Immature natural killer cell (primary cell): ENCODE results near the gene DCAF10. TPM values are rescaled to one million over a fixed set of nuclear protein-coding genes. Genes with fewer than 3 reads are reported as not detected.
"Not testable (repeated sequence)": the region's sequence is repeated elsewhere in the genome, so short reads cannot be mapped to it uniquely, and the experiment has no call there.

Experiments used
- DNase-seq, 3 donors: peaks; one replicate each; pipeline ENCODE4 v3.0.0; 2022; ENCODE audit warnings: mixed read lengths in 1 of 3
- H3K27ac Mint-ChIP-seq, 6 donors: one replicate each; pipeline ENCODE4 v1.8.0; 2020; ENCODE audit warnings: mixed read lengths in 6 of 6, mild to moderate bottlenecking in 5 of 6, inconsistent platforms in 4 of 6, moderate library complexity in 3 of 6
- H3K27me3 Mint-ChIP-seq, 3 donors: one replicate each; pipeline ENCODE4 v1.8.0; 2020 to 2021; ENCODE audit warnings: low read depth in 3 of 3, mild to moderate bottlenecking in 3 of 3, mixed read lengths in 3 of 3, moderate library complexity in 3 of 3, inconsistent platforms in 1 of 3
- H3K36me3 Mint-ChIP-seq, 3 donors: one replicate each; pipeline ENCODE4 v1.8.0; 2020; ENCODE audit warnings: mixed read lengths in 3 of 3, inconsistent platforms in 2 of 3, mild to moderate bottlenecking in 2 of 3
- H3K4me1 Mint-ChIP-seq, 2 donors: one replicate each; pipeline ENCODE4 v1.8.0; 2020; ENCODE audit warnings: inconsistent platforms in 2 of 2, mild to moderate bottlenecking in 2 of 2, mixed read lengths in 2 of 2, moderate library complexity in 1 of 2
- H3K4me3 Mint-ChIP-seq, 5 donors: one replicate each; pipeline ENCODE4 v1.8.0; 2020; ENCODE audit warnings: mild to moderate bottlenecking in 5 of 5, mixed read lengths in 5 of 5, inconsistent platforms in 3 of 5, moderate library complexity in 3 of 5
- H3K9me3 Mint-ChIP-seq, 6 donors: one replicate each; pipeline ENCODE4 v1.8.0; 2020; ENCODE audit warnings: mild to moderate bottlenecking in 6 of 6, mixed read lengths in 6 of 6, inconsistent platforms in 4 of 6, moderate library complexity in 3 of 6
- polyA plus RNA-seq, 3 donors: library from polyadenylated mRNA; unstranded; fragments of 300-500 nt; fragmentation: Illumina TruSeq; gene quantifications; one replicate each; pipeline ENCODE4 v1.2.3, GENCODE V29; 2021

The DCAF10 gene
- polyA plus RNA-seq, 3 donors from 2014 or later = 16.2 to 31.0 (median 28.4) TPM

DNA sequence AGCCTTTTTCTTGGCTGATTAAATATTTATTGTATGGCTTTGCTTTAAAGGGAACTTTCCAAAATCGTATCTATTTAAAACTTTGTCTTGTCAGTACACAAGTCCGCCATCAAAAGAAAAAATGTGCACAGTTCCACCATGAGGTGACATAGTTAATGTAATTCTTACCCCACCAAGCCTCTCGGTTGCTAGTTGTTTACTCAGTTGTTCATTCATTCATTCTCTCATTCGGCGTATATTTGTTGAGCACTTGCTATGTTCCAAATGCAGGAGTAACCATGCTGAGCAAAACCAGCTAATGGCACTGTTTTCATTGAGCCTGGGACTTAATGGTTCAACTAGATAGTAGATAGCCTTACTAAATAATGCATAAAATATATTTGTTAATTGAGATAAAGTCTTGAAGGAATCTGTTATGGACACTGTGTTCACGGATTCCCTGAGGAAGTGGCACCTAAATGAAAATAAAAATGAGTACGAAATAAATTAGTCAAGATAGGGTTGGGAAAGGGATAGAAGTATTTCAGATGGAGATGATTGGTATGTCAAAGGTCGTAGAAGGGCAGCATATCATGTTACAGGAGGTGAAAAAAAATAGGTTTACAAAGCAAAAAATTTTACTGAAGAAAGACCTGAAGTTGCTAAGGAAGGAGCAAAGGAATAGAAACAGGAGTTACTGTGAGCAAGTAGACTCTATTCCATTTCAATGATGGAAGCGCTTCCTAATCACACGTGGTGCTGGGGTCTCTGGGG is 1.5 kb downstream of the DCAF10 start:
- no peaks in the 10 kb centered on the region for H3K36me3 Mint-ChIP-seq
- no peak for DNase-seq
- H3K27ac Mint-ChIP-seq = peak overlapping the region; percentile 79 to 89 (median 84)
- H3K27me3 Mint-ChIP-seq = peaks cover 6 to 14% (median 7%) of the 10 kb centered on the region in 3 donors
- no peaks in the 10 kb centered on the region for H3K9me3 Mint-ChIP-seq
- peaks cover 38 to 62% of the 10 kb centered on the region in 2 donors for H3K4me1 Mint-ChIP-seq
- peak overlapping the region; percentile 82 to 94 (median 89) for H3K4me3 Mint-ChIP-seq

- no peaks in the 10 kb centered on the region for H3K9me3 Mint-ChIP-seq
- DNase-seq = no peak
- H3K4me1 Mint-ChIP-seq = peaks cover 29 to 60% of the 10 kb centered on the region in 2 donors
- peak overlapping the region in 1 of 6 donors; percentile 13 for H3K27ac Mint-ChIP-seq
- H3K27me3 Mint-ChIP-seq = peaks cover 0 to 3% (median 1%) of the 10 kb centered on the region in 3 donors
- H3K36me3 Mint-ChIP-seq = peaks cover 0 to 1% (median 0%) of the 10 kb centered on the region in 3 donors
- no peak overlapping the region for H3K4me3 Mint-ChIP-seq
These were observed 5.7 kb downstream of the DCAF10 start for GRCh38 chr9:37806271-37806670.

DNA sequence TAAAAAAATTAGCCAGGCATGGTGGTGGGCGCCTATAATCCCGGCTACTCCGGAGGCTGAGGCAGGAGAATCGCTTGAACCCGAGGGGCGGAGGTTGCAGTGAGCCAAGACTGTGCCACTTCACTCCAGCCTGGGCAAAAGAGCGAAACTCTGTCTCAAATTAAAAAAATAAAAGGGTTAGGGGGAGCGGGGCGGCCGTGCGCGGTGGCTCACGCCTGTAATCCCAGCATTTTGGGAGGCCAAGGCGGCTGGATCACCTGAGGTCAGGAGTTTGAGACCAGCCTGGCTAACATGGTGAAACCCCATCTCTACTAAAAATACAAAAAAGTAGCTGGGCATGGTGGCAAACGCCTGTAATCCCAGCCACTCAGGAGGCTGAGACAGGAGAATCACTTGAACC is 9.1 kb downstream of the DCAF10 start:
- not testable (repeated sequence) for H3K9me3 Mint-ChIP-seq, H3K36me3 Mint-ChIP-seq, H3K4me3 Mint-ChIP-seq, H3K27me3 Mint-ChIP-seq, DNase-seq, H3K27ac Mint-ChIP-seq
- H3K4me1 Mint-ChIP-seq = peaks cover 8 to 40% of the 10 kb centered on the region in 2 donors

- Mint-ChIP-seq H3K9me3 (no peaks in the 10 kb centered on the region), H3K4me3 (no peak overlapping the region), H3K27ac (peak overlapping the region in 5 of 6 donors; percentile 0 to 58 (median 15)), H3K36me3 (peaks cover 0 to 5% (median 0%) of the 10 kb centered on the region in 3 donors), H3K4me1 (peaks cover 2 to 19% of the 10 kb centered on the region in 2 donors), H3K27me3 (peaks cover 0 to 2% (median 0%) of the 10 kb centered on the region in 3 donors)
- DNase-seq = no peak
These were observed 11.4 kb downstream of the DCAF10 start for GRCh38 chr9:37811906-37812476.

DNA sequence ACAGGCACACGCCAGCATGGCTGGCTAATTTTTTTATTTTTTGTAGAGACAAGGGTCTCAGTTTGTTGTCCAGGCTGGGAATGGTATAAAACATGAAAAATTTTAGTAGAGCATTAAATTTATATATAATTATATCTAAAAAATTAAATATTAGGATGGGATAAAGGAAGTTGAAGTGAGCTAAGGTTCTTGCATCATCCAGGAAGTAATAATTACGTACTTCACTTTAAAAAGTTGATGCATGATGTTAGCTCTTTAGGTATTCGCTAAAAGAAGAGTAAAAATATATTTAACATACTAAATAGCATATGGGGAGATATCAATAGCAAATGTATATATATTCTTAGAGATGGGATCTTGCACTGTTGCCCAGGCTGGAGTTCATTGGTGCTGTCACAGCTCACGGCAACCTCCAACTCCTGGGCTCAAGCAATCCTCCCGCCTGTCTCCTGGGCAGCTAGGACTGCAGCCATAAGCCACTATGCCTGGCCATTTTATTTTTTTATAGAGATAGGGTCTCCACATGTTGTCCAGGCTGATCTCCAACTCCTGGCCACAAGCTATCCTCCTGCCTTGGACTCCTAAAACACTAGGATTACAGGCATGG is 12.3 kb downstream of the DCAF10 start:
- Mint-ChIP-seq H3K4me1 (peaks cover 2 to 19% of the 10 kb centered on the region in 2 donors), H3K27ac (peak overlapping the region in 3 of 6 donors; percentile 32 to 80 (median 64)), H3K36me3 (peaks cover 0 to 5% (median 0%) of the 10 kb centered on the region in 3 donors), H3K4me3 (no peak overlapping the region), H3K9me3 (no peaks in the 10 kb centered on the region), H3K27me3 (peaks cover 0 to 2% (median 0%) of the 10 kb centered on the region in 3 donors)
- DNase-seq = no peak

DNA sequence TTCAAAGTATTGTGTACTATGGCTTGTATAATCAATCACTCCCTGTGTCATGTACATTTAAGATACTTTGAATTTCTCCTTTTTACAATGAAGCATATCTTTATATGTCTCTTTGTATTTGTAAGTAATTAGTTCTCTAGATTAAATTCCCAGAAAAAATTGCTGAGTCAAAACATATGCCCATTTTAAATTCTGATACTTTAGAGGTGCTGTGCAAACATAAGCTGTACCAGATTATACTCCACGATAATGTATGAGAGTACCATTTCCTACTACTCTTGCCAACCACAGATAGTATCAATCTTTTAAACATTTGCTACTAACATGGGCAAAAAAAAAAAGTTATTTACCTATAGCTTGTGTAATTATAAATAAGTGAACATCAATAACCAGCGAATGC is 18.3 kb downstream of the DCAF10 start:
- Mint-ChIP-seq H3K4me3 (no peak overlapping the region), H3K4me1 (peaks cover 0 to 12% of the 10 kb centered on the region in 2 donors), H3K27me3 (peaks cover 0 to 2% (median 0%) of the 10 kb centered on the region in 3 donors), H3K27ac (no peak overlapping the region), H3K36me3 (peaks cover 13 to 18% (median 16%) of the 10 kb centered on the region in 3 donors), H3K9me3 (no peaks in the 10 kb centered on the region)
- no peak for DNase-seq

DNA sequence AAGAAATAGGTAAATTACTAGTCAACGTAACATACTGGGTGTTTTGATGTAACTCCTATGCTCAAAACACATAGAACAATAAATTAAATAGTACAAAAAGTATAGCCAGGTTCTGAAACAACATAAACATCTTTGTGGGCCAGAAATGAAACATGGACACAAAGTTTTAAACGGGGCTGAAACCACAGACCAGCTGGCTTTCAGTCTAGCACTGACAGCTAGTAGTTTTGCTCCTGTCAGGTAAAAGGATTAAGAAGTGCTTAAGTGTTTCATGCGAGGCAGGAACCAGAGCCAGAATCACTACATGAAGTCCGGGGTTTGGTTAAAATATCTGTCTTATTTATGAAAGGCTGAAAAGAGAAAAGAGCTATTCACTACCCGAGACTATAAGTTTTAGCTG is 19.5 kb downstream of the DCAF10 start:
- Mint-ChIP-seq H3K4me1 (peaks cover 0 to 12% of the 10 kb centered on the region in 2 donors), H3K4me3 (no peak overlapping the region), H3K9me3 (no peaks in the 10 kb centered on the region), H3K36me3 (peaks cover 23 to 29% (median 24%) of the 10 kb centered on the region in 3 donors), H3K27me3 (peaks cover 0 to 2% (median 0%) of the 10 kb centered on the region in 3 donors), H3K27ac (no peak overlapping the region)
- no peak for DNase-seq

DNA sequence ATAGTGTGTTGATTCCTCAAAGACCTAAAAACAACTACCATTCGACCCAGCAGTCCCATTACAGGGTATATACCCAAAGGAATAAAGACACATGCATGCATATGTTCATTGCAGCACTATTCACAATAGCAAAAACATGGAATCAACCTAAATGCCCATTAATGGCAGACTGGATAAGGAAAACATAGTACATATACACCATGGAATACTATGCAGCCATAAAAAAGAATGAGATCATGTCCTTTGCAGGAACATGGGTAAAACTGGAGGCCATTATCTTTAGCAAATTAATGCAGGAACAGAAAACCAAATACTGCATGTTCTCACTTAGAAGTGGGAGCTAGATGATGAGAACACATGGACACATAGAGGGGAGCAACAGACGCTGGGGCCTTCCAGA is 24.6 kb downstream of the DCAF10 start:
- H3K27me3 Mint-ChIP-seq, H3K9me3 Mint-ChIP-seq, H3K4me1 Mint-ChIP-seq, DNase-seq, H3K4me3 Mint-ChIP-seq, H3K27ac Mint-ChIP-seq: not testable (repeated sequence)
- peaks cover 26 to 39% (median 30%) of the 10 kb centered on the region in 3 donors for H3K36me3 Mint-ChIP-seq

- Mint-ChIP-seq H3K36me3 (peaks cover 13 to 27% (median 15%) of the 10 kb centered on the region in 3 donors), H3K27ac (no peak overlapping the region), H3K9me3 (peaks cover 0 to 2% (median 0%) of the 10 kb centered on the region in 6 donors), H3K4me1 (no peaks in the 10 kb centered on the region), H3K4me3 (no peak overlapping the region), H3K27me3 (peaks cover 0 to 2% (median 0%) of the 10 kb centered on the region in 3 donors)
- DNase-seq = no peak
These were observed 27.0 kb downstream of the DCAF10 start for GRCh38 chr9:37827483-37828165.

DNA sequence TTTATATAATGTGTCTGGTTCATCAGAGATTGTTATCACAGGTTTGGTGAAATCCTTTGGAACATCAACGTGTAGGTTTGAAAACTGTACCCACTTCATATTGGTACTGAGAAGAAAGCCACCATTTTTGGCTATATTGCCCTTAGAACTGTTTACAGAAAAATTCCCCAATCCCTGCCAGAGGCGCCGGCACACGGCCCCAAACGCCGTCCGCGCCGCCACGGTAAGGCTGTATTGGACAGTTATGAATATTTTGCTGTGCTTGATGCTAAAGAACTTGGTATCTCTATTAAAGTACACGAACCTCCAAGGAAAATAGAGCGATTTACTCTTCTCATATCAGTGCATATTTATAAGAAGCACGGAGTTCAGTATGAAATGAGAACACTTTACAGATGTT is 35.2 kb downstream of the DCAF10 start:
- no peaks in the 10 kb centered on the region for H3K9me3 Mint-ChIP-seq
- DNase-seq = no peak
- H3K27ac Mint-ChIP-seq = peak overlapping the region in 1 of 6 donors; percentile 22
- H3K4me1 Mint-ChIP-seq = peaks cover 0 to 6% of the 10 kb centered on the region in 2 donors
- no peaks in the 10 kb centered on the region for H3K36me3 Mint-ChIP-seq
- H3K4me3 Mint-ChIP-seq = no peak overlapping the region
- peaks cover 0 to 2% (median 0%) of the 10 kb centered on the region in 3 donors for H3K27me3 Mint-ChIP-seq

- Mint-ChIP-seq H3K27ac (peak overlapping the region in 1 of 6 donors; percentile 22), H3K27me3 (peaks cover 0 to 2% (median 0%) of the 10 kb centered on the region in 3 donors), H3K36me3 (no peaks in the 10 kb centered on the region), H3K4me3 (no peak overlapping the region), H3K4me1 (peaks cover 0 to 6% of the 10 kb centered on the region in 2 donors), H3K9me3 (no peaks in the 10 kb centered on the region)
- no peak for DNase-seq
These were observed 35.8 kb downstream of the DCAF10 start for GRCh38 chr9:37836386-37836785.

DNA sequence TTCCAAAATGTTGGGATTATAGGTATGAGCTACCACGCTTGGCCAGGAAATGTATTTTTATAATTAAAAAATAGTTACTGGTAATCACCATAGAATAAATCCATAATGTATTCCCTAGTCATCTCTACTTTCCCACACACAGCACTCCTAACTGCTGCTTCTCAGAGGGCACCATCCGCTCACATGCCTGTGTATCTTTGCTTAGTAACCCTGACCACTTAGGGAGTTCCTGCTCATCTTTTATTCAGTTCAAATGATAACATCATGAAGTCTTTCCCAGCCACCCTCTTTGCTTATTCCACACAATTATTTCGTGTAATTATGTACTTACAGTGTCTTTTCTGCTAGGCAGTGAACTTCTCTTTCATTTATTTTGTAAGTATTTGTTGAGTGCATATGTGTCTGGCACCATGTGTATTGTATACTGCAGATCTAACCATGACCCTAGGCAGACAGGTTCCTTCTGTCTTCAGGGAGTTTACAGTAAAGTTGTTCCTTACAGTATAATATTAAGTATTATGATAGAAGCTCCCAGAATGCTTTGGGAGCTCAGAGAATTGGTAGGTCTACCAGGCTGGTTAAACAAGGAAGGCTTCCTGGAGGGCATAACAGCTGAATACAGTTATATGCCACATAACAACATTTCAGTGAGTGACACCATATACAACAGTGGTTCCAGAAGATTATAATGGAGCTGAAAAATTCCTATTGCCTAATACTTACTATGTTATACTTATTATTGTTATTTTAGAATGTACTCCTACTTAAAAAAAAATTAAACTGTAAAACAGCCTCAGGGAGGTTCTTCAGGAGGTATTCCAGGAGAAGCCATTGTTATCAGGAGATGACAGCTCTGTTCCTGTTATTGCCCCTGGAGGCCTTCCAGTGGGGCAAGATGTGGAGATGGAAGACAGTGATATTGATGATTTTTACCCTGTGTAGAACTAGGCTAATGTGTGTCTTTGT is 39.2 kb downstream of the DCAF10 start:
- H3K27ac Mint-ChIP-seq = peak overlapping the region in 1 of 6 donors; percentile 18
- H3K9me3 Mint-ChIP-seq = no peaks in the 10 kb centered on the region
- H3K27me3 Mint-ChIP-seq = peaks cover 0 to 2% (median 0%) of the 10 kb centered on the region in 3 donors
- no peak overlapping the region for H3K4me3 Mint-ChIP-seq
- no peak for DNase-seq
- no peaks in the 10 kb centered on the region for H3K36me3 Mint-ChIP-seq
- H3K4me1 Mint-ChIP-seq = peaks cover 0 to 6% of the 10 kb centered on the region in 2 donors
